HG02884 (cell line): ENCODE results near the gene RNF5.
A peak's percentile ranks its signal among the peaks of the same experiment; 100 is the strongest.

Experiments
- ATAC-seq: cut with Tn5 transposase; IDR thresholded peaks from one replicate; pipeline ENCODE4 v1.9.1; 2021; ENCODE audit warnings: mild to moderate bottlenecking, moderate library complexity; ENCODE audit not compliant: unreplicated experiment

The RNF5 gene

GRCh38 chr6:32151863-32152768, 26.1 kb upstream of the RNF5 start, which contains the start of gene PRRT1:
PRRT1 (minus strand) TSS chr6:32151939; CDS start chr6:32151827, 112 bp downstream.
- no peak for ATAC-seq

GRCh38 chr6:32152769-32153563, 25.2 kb upstream of the RNF5 start:
- ATAC-seq: no peak

- peak; percentile 17 for ATAC-seq
Measured at GRCh38 chr6:32153564-32154513, 24.4 kb upstream of the RNF5 start, which contains the start of gene PPT2. PPT2 (plus strand) TSS chr6:32154141; CDS start chr6:32154595, 454 bp downstream.

GRCh38 chr6:32154514-32155161, 23.6 kb upstream of the RNF5 start:
- peak; percentile 52 for ATAC-seq

GRCh38 chr6:32156891-32157290, 21.3 kb upstream of the RNF5 start:
- ATAC-seq: no peak

- no peak for ATAC-seq
Measured at GRCh38 chr6:32158052-32158451, 20.2 kb upstream of the RNF5 start.

GRCh38 chr6:32163559-32164258, 14.5 kb upstream of the RNF5 start:
- no peak for ATAC-seq

GRCh38 chr6:32164295-32164694, 13.9 kb upstream of the RNF5 start, which contains the start of gene EGFL8:
EGFL8 (plus strand) TSS chr6:32164595; CDS start chr6:32166166, 1,571 bp downstream.
- ATAC-seq: no peak

- ATAC-seq: no peak
Measured at GRCh38 chr6:32166411-32167061, 11.7 kb upstream of the RNF5 start.

GRCh38 chr6:32167154-32167760, 10.9 kb upstream of the RNF5 start:
- ATAC-seq: no peak

GRCh38 chr6:32167761-32168262, 10.4 kb upstream of the RNF5 start:
- ATAC-seq: no peak

- ATAC-seq: no peak
Measured at GRCh38 chr6:32168350-32168749, 9.9 kb upstream of the RNF5 start.

GRCh38 chr6:32168807-32169591, 9.2 kb upstream of the RNF5 start:
- no peak for ATAC-seq

GRCh38 chr6:32170294-32170693, 7.9 kb upstream of the RNF5 start:
- no peak for ATAC-seq

- no peak for ATAC-seq
Measured at GRCh38 chr6:32171234-32171633, 7.0 kb upstream of the RNF5 start.

GRCh38 chr6:32173051-32173727, 5.0 kb upstream of the RNF5 start:
- ATAC-seq: no peak

- no peak for ATAC-seq
Measured at GRCh38 chr6:32174416-32174815, 3.8 kb upstream of the RNF5 start.
